HCT116 (cell line): ENCODE results near the gene CCBE1. TPM values are rescaled to one million over a fixed set of nuclear protein-coding genes. Genes with fewer than 3 reads are reported as not detected.
A peak's percentile ranks its signal among the peaks of the same experiment; 100 is the strongest.

Experiments
- ATAC-seq: fragments of 200-7000 bp; cut with Tn5 transposase; 2 replicates; pipeline ENCODE4 v1.9.1; 2020; ENCODE audit warnings: mild to moderate bottlenecking, moderate library complexity
- BruUV-seq: library from RNA; stranded (reverse); fragments of 400-500 nt; replicated peaks from 2 replicates; lab custom pipeline; 2021; lab: Mats Ljungman, UMichigan
- CTCF ChIA-PET: fragments of 300-600 bp; sonication (Branson Sonifier 250); formaldehyde crosslinking; loops from one replicate; lab custom pipeline; 2021; ENCODE audit warnings: antibody characterized with exemption; lab: Charles Lee
- POLR2A ChIA-PET: fragments of 300-600, 350-600 bp; sonication (Branson Sonifier 250); formaldehyde crosslinking; loops from one replicate; lab custom pipeline; 2021; ENCODE audit warnings: antibody characterized with exemption; lab: Charles Lee
- RAD21 ChIA-PET, 2 experiments: fragments of 300-600 bp; sonication (Branson Sonifier 250); formaldehyde crosslinking; loops; one replicate each; lab custom pipeline; 2023; ENCODE audit warnings: low total read pairs in 2 of 2; ENCODE audit not compliant: uncharacterized antibody in 2 of 2, unreplicated experiment in 2 of 2, low non-redundant PET in 1 of 2; lab: Charles Lee
- DNase-seq: peaks from one replicate; pipeline ENCODE4 v3.0.0-alpha.2; 2010; ENCODE audit warnings: low read depth, low spot score
- H2AFZ ChIP-seq: fragments of 200-600 bp; shearing (Covaris generic), sonication (generic); 2 replicates; pipeline ENCODE4 v1.6.1; 2017; ENCODE audit warnings: low read depth, mixed run types, mixed read lengths, antibody characterized with exemption, low read length; ENCODE audit not compliant: poor library complexity, severe bottlenecking
- H3K27ac ChIP-seq: 2 replicates; pipeline ENCODE4 v1.5.1; 2012; ENCODE audit warnings: low read depth, low read length
- H3K27me3 ChIP-seq: fragments of 200-600 bp; sonication (generic); 2 replicates; pipeline ENCODE4 v1.6.1; 2016; ENCODE audit warnings: mixed run types, low read length, mixed read lengths; ENCODE audit not compliant: insufficient read depth
- H3K36me3 ChIP-seq, 2 experiments: fragments of 200-500 bp in 1 of 2; fragments of 200-600 bp in 1 of 2; sonication (Bioruptor generic) in 1 of 2; sonication (generic) in 1 of 2; 2 replicates each; pipeline versions ENCODE4 v1.5.1 to v1.6.1; 2014 to 2016; ENCODE audit warnings: low read length in 2 of 2, inconsistent platforms in 1 of 2, mixed read lengths in 1 of 2, mixed run types in 1 of 2; ENCODE audit not compliant: insufficient read depth in 2 of 2, control insufficient read depth in 1 of 2
- H3K4me1 ChIP-seq, 2 experiments: fragments of 200-600 bp in 1 of 2; sonication (generic) in 1 of 2; 2 replicates each; pipeline versions ENCODE4 v1.5.1 to v1.6.1; 2012 to 2017; ENCODE audit warnings: low read length in 2 of 2, inconsistent platforms in 1 of 2, mild to moderate bottlenecking in 1 of 2, mixed read lengths in 1 of 2, mixed run types in 1 of 2, moderate library complexity in 1 of 2; ENCODE audit not compliant: insufficient read depth in 2 of 2, control insufficient read depth in 1 of 2
- H3K4me2 ChIP-seq: fragments of 200-600 bp; sonication (generic); 2 replicates; pipeline ENCODE4 v1.6.1; 2017; ENCODE audit warnings: mixed run types, low read length, mixed read lengths
- H3K4me3 ChIP-seq, 2 experiments: fragments of 200-600 bp in 1 of 2; sonication (generic) in 1 of 2; replicated peaks in 1 of 2; 2 replicates each; pipeline ENCODE4 v1.5.1; 2011 to 2016; ENCODE audit warnings: low read length in 2 of 2, control low read depth in 1 of 2, low read depth in 1 of 2, mild to moderate bottlenecking in 1 of 2, mixed read lengths in 1 of 2, mixed run types in 1 of 2
- H3K79me2 ChIP-seq: fragments of 200-600 bp; sonication (generic); 2 replicates; pipeline ENCODE4 v1.6.1; 2017; ENCODE audit warnings: mild to moderate bottlenecking, mixed run types, low read length, moderate library complexity, mixed read lengths; ENCODE audit not compliant: insufficient read depth
- H3K9ac ChIP-seq: fragments of 200-600 bp; sonication (generic); 2 replicates; pipeline ENCODE4 v1.6.1; 2016; ENCODE audit warnings: low read length, mixed read lengths
- H3K9me2 ChIP-seq: fragments of 200-600 bp; sonication (generic), shearing (Covaris generic); 2 replicates; pipeline ENCODE4 v1.6.1; 2017; ENCODE audit warnings: mixed run types, mild to moderate bottlenecking, moderate library complexity; ENCODE audit not compliant: insufficient read depth
- H3K9me3 ChIP-seq, 2 experiments: fragments of 200-500 bp in 1 of 2; fragments of 200-600 bp in 1 of 2; sonication (Bioruptor generic) in 1 of 2; sonication (generic) in 1 of 2; 2 replicates each; pipeline ENCODE4 v1.6.1; 2014 to 2017; ENCODE audit warnings: low read length in 2 of 2, mixed read lengths in 2 of 2, inconsistent platforms in 1 of 2, low read depth in 1 of 2, mild to moderate bottlenecking in 1 of 2, mixed run types in 1 of 2, moderate library complexity in 1 of 2; ENCODE audit not compliant: control insufficient read depth in 1 of 2, insufficient read depth in 1 of 2
- H4K20me1 ChIP-seq: fragments of 200-600 bp; sonication (generic), shearing (Covaris generic); 2 replicates; pipeline ENCODE4 v1.6.1; 2017; ENCODE audit warnings: mixed run types, mild to moderate bottlenecking, moderate library complexity; ENCODE audit not compliant: insufficient read depth
- POLR2A ChIP-seq: IDR thresholded peaks from 2 replicates; pipeline ENCODE4 v1.7.0; 2011; ENCODE audit warnings: borderline replicate concordance; ENCODE audit not compliant: insufficient read depth, insufficient read length; ENCODE audit errors: extremely low read depth
- RAD21 ChIP-seq: IDR thresholded peaks from 2 replicates; pipeline ENCODE4 v1.6.1; 2012; ENCODE audit warnings: low read depth, mild to moderate bottlenecking
- SP1 ChIP-seq: IDR thresholded peaks from 2 replicates; pipeline ENCODE4 v1.6.1; 2012; ENCODE audit warnings: low read depth
- ZBTB33 ChIP-seq: IDR thresholded peaks from 2 replicates; pipeline ENCODE4 v1.6.1; 2011; ENCODE audit warnings: mild to moderate bottlenecking, low read length, moderate library complexity; ENCODE audit not compliant: insufficient replicate concordance; ENCODE audit errors: extremely low read depth
- ZFX ChIP-seq: fragments of 450-650 bp; IDR thresholded peaks from 2 replicates; pipeline ENCODE4 v1.6.1; 2017
- intact Hi-C: fragments of 100-400 bp; cut with micrococcal nuclease; formaldehyde crosslinking; loops from 2 replicates; pipeline ENCODE4 v1.10.0; 2022
- total RNA-seq: library from RNA; stranded (reverse); gene quantifications from one replicate; pipeline ENCODE4 v1.2.1, GENCODE V29; 2021; ENCODE audit not compliant: unreplicated experiment
- TF ChIP-seq, protein P1 (sequence below): IDR thresholded peaks from 2 replicates; pipeline ENCODE4 v1.6.1; 2012; ENCODE audit warnings: low read depth

Gene CCBE1
- total RNA-seq, 1 experiment from 2014 or later = 0.84 TPM

DNA sequence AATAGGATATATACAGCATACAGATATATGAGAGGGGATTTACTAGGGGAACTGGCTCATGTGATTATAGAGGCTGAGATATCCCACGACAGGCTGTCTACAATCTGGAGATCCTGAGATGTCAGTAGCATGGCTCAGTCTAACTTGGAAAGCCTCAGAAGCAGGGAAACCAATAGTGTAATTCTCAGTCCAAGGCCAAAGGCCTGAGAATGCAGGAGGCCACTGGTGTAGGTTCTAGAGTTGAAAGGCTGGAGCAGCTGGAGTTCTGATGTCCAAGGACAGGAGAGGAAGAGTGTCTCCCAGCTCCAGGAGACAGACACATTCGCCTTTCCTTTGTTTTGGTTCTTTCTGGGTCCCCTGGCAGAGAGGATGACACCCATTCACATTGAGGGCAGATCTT lies 20.1 kb upstream of the CCBE1 start (continued):
- TF ChIP-seq, protein P1, sequence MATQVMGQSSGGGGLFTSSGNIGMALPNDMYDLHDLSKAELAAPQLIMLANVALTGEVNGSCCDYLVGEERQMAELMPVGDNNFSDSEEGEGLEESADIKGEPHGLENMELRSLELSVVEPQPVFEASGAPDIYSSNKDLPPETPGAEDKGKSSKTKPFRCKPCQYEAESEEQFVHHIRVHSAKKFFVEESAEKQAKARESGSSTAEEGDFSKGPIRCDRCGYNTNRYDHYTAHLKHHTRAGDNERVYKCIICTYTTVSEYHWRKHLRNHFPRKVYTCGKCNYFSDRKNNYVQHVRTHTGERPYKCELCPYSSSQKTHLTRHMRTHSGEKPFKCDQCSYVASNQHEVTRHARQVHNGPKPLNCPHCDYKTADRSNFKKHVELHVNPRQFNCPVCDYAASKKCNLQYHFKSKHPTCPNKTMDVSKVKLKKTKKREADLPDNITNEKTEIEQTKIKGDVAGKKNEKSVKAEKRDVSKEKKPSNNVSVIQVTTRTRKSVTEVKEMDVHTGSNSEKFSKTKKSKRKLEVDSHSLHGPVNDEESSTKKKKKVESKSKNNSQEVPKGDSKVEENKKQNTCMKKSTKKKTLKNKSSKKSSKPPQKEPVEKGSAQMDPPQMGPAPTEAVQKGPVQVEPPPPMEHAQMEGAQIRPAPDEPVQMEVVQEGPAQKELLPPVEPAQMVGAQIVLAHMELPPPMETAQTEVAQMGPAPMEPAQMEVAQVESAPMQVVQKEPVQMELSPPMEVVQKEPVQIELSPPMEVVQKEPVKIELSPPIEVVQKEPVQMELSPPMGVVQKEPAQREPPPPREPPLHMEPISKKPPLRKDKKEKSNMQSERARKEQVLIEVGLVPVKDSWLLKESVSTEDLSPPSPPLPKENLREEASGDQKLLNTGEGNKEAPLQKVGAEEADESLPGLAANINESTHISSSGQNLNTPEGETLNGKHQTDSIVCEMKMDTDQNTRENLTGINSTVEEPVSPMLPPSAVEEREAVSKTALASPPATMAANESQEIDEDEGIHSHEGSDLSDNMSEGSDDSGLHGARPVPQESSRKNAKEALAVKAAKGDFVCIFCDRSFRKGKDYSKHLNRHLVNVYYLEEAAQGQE = no peak
- TF ChIP-seq POLR2A = no peak

- H3K27ac ChIP-seq = no peak overlapping the region
- H3K36me3 ChIP-seq = no peaks in the 10 kb centered on the region
- no peak for TF ChIP-seq ZBTB33
- TF ChIP-seq RAD21 = no peak
- no peak for TF ChIP-seq ZFX
- no peak for TF ChIP-seq SP1
- TF ChIP-seq, protein P1 = no peak
- TF ChIP-seq, all 23 proteins: peak for 0
- Histone ChIP-seq H4K20me1 (no peaks in the 10 kb centered on the region), H2AFZ (no peak overlapping the region), H3K4me3 (no peak overlapping the region), H3K9me2 (no peaks in the 10 kb centered on the region), H3K9me3 (no peaks in the 10 kb centered on the region), H3K4me2 (peak overlapping the region; percentile 37), H3K4me1 (peaks cover 0 to 14% of the 10 kb centered on the region in 2 experiments; a peak in 2 of 4 replicates), H3K79me2 (no peaks in the 10 kb centered on the region), H3K9ac (no peak overlapping the region), H3K27me3 (peaks cover 4% of the 10 kb centered on the region; the same call in 1 of the 2 replicates)
- ChIA-PET RAD21 (no interaction called here), POLR2A (no interaction called here), CTCF (interaction anchor here (1.6 kb wide), 1 partner anchor 19 kb away, joined by 5 read pairs; the partner anchor contains the start of gene CCBE1)
- DNase-seq = peak; percentile 8
- no TSS peak for BruUV-seq
- intact Hi-C loops = no loop called here
- ATAC-seq = no peak; the same call in 1 of the 2 replicates
Measured at GRCh38 chr18:59715966-59716369, 18.7 kb upstream of the CCBE1 start.
